Raji (cell line): ENCODE measurements around the gene CROCC2.

ENCODE experiments used
- POLR2A ChIP-seq: IDR thresholded peaks from 2 replicates; pipeline ENCODE4 v1.6.1; 2011; ENCODE audit warnings: low read depth, low read length, control low read depth; ENCODE audit not compliant: insufficient read depth

CROCC2 gene

GRCh38 chr2:240872317-240873097 is 33.6 kb upstream of the CROCC2 start:
- TF ChIP-seq POLR2A: no peak

DNA sequence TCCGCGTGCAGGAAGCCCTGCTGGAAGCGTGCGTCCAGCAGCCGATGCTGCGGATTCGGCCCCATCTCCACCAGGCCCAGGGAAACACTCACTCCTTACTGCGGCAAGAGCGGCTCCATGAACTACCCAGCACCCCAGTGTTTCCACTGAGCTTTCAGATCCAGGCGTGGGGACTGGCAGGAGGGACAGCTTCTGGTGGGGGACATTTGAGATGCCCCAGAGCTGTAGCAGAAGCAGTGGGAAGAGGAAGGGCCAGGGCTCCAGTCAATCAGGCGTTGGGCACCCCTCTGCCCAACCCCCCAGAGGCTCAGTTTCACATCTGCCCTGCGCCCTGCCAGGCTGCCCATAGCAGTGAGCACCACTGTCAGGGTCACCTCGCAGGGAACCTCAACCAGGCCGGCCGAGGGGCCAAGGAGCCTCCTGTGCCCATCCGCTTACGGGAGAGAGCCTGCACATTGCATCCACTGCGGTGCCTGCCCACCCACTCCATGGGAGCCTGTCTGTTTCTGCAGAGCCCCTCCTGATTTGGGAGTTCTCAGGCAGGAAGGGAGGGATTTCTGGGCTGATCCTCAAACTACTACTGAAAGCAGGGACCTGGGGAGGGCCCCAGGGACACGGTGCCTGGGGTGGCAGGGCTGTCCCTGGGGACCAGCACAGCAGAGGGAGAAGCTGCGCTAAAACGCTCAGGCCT is 32.9 kb upstream of the CROCC2 start:
- no peak for TF ChIP-seq POLR2A

DNA sequence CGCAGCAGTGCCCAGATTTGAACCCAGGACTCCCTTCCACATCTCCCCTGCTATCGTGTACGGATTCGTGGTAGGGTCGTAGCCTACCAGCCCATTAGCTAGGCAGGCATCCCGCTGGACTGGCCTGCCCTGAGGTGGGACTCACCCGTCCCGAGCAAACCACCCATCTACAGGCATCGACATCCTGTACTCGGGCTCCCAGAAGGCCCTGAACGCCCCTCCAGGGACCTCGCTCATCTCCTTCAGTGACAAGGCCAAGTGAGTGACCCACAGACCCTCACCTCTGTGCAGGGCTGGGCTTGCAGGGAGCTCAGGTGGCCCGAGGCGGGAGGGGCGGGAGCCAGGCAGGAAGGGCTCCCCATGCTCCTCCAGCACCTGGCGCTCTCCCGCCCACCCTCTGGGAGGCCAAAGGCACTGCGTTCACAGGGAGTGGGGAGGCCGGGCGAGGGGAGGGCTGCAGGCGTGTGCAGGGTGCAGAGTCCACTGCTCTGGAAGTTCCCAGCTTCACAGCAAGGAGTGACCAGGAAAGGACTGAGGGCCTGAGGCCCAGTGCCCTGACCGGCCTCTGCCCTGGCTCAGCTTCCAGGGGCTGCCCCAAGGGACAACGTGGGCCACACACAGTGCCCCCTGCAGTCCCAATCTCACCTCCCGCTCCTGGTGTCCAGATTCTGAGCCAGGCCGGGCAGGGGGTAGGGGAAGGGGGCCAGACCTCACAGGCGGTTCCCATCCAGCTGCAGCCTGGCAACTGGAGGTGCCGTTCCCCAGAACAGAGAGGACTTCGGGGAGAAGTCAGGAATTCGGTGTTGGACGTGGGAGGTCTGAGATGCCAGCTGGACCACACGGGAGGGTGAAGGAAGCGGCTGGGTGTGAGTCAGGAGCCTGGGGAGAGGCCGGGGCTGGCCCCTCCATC is 32.1 kb upstream of the CROCC2 start:
- no peak for TF ChIP-seq POLR2A

DNA sequence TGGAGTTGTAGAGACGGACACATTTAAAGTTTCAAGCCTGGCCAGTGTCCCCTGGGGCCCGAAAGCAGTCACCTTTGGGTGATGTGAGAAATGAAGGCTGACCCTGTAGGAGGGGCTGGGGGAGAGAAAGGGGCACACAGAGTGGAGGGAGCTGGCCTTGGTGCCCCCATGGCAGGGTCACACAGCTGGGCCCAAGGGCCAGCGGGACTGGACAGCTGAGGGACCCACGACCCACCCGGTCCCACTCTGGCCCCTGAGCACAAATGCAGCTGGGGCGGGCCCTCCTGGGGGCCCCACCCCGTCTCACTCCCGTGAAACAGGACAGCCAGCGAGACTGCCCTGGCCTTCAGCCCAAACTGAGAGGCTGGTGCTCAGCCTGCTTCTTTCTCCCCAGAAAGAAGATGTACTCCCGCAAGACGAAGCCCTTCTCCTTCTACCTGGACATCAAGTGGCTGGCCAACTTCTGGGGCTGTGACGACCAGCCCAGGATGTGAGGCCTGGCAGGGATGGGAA is 31.4 kb upstream of the CROCC2 start:
- no peak for TF ChIP-seq POLR2A

DNA sequence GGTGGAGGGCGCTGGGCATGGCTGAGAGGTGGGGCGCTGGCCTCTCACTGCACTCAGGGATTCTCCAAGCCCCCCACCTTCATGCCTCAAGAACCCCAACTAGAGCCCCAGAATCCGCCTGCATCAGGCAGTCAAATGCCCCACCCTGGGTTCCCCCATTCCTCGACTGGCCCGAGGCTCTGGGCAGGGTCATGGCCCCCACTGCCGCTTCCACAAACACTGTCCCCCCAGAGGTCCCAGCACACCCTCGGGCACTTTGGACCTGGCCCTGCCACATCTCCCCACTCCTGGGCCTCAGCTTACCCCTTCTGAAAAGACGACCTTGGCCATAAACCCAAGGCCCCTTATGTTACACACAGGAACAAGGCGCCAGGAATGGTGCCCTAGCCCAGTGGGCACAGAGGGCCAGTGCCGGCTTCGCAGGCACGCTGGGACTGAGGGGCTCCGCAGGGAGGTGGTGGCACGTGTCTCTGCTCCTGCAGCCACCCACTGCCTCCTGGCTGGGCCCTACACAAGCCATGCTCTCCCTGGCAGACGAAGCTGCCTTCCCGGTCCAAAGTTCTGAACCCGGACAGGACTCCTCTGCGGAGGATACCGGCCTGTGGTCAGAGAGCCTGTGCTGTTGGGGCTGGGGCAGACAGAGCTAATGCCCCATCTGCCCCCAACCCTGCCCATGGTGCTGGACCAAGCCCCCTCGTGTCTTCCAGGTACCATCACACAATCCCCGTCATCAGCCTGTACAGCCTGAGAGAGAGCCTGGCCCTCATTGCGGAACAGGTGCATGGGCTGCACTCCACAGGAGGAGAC is 30.7 kb upstream of the CROCC2 start:
- no peak for TF ChIP-seq POLR2A

GRCh38 chr2:240876035-240876474 is 30.1 kb upstream of the CROCC2 start:
- TF ChIP-seq POLR2A: no peak

GRCh38 chr2:240876475-240877251 is 29.5 kb upstream of the CROCC2 start:
- no peak for TF ChIP-seq POLR2A

- TF ChIP-seq POLR2A: no peak
These were observed 28.4 kb upstream of the CROCC2 start for GRCh38 chr2:240877460-240878340.

GRCh38 chr2:240878341-240878936 is 27.7 kb upstream of the CROCC2 start:
- no peak for TF ChIP-seq POLR2A

DNA sequence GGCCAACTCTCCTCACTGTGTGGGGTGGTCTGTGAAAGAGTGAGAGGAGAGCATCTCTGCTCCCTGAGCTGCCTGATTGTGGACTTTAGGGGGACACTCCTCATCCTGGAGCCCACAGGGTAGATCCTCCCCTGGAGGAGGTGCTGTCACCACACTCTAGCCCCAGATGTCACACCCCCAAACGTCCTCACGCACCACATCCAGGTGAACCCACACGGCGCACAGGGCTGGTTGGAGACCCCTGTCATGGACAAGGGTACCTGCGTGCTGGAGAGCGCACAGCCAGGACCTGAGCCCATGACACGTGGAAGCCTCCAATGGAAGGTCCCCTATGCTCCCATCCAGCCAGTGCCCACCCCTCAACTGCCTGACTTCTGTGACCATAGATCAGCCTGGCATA is 27.0 kb upstream of the CROCC2 start:
- no peak for TF ChIP-seq POLR2A

DNA sequence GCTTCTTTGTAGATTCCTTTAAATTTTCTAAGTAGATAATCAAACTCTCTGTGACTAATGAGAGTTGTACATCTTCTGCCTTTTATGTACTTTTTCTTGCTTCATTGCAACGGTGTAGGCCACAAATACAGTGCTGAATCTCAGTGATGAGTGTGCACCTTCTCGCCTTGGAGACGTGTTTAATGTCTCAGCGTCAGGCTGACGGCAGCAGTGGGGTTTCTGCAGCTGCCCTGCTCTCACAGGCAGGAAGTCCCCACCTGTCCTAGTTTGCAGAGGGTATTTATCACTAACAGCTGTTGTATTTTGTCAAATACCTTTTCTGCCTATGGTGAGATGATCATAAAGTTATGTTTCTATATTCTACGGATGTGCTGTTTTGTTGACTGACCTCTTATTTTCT is 24.2 kb upstream of the CROCC2 start:
- TF ChIP-seq POLR2A: no peak

GRCh38 chr2:240884221-240884620 is 21.9 kb upstream of the CROCC2 start:
- no peak for TF ChIP-seq POLR2A

DNA sequence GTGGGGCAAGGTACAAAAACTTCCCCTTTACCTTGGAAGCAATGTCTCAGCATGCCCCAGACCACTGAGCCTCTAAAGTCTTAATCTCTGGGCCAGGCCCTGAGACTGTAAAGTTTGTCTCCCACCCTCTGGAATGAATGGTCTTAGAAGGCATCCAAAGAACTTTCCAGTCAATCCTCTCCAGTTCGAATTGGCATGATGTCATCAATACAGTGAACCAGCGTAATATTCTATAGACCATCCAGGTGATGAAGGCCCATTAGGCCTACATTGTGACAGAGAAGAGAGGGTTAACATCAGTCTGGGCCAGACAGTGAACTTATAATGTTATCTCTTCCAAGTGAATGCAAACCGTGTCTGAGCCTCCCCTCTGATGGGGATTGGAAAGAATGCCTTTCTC is 21.4 kb upstream of the CROCC2 start:
- TF ChIP-seq POLR2A: no peak

DNA sequence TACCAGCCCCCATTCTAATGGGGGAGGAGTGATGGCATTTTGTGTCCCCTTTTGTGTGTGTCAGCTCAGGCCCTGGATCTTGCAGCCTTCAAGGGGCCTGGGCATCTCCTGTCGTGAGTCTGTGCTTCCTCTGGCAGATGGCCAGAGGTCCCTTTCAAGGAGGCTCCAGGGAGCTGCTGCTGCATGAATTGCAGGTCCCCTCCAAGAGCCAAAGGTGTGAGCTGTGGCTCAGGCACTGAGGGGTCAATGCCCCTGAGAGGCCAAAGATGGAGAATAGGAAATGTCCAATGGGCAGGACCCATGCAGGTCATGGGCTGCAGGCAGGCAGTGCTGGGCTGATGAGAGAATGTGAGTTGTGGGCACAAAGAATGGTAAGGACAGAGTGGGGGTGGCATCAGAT is 20.6 kb upstream of the CROCC2 start:
- no peak for TF ChIP-seq POLR2A
